ENCODE measurements around the gene TRAPPC12.

Gene TRAPPC12

DNA sequence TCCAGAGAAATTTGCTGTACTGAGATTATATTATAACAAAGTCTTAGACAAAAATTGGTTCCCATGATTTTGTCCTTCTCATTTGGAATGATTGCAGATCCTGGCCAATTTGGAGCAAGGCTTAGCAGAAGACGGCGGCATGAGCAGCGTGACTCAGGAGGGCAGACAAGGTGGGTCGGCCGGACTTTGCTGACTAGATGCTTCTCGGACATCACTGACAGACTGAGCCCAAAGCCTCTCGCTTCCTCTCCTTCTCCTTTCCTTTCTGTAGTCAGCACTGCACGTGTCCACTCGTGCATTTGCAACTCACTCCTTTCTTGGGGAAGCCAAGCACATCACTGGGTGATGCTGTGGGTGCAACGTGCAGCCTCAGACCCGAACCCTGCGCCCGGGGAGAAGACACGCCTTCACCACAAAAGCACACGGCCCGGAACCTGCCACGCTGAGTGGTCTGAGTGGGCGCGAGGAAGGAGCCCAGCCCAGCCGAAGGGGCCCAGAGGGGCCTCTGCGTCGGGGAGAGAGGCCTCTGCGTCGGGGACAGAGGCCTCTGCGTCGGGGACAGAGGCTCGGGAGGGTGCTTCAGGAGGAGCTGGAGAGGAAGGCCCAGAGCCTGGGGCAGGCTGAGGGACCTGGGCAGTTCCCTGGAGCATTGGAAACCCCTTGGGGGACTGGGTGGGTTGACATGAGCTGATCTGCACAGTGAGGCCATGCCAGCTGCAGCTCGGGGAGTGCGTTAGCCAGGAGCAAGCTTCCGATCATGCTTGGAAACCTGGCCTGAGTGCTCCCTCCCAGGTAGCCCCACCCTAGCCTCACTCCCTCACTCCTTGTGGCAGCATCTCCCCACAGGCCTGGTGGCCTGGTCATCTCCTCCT lies 78.3 kb downstream of the TRAPPC12 start:
- DNase-seq, result no peak

DNA sequence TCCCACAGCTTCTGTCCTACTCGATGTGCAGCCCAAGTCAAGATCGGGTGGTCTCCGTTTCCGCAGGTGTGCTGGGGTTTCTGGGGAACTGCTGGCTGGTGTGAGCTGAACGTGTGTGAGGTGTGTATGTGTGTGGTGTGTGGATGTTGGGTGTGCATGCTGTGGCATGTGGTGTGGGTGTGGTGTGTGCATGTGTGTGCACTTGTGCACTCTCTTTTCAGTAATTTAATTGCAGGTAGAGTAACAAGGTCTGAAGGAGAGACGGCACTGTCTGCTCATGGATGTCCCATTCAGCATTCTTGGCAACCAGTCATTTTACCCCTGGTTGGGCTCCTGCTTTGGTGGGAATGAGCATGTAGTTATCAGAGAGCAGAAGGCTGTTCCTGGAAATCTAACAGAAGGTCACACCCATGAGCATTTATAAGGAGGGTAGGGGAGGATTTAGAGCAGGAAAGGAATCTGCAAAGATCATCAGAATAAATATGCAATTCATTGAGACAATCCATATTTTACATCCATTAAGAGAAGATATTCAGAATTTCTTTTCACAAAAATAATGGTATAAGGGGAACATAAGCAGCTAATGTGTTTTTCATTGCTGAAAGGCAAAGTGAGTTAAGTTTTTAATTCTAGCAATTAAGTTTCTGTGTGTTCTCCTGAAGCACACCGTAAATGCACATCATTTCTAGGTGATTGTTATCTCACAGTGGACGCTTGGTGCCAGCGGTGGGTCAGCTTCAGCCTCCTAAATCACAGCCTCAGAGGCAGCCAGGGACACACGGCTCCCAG lies 79.1 kb downstream of the TRAPPC12 start:
- no peak for DNase-seq

DNA sequence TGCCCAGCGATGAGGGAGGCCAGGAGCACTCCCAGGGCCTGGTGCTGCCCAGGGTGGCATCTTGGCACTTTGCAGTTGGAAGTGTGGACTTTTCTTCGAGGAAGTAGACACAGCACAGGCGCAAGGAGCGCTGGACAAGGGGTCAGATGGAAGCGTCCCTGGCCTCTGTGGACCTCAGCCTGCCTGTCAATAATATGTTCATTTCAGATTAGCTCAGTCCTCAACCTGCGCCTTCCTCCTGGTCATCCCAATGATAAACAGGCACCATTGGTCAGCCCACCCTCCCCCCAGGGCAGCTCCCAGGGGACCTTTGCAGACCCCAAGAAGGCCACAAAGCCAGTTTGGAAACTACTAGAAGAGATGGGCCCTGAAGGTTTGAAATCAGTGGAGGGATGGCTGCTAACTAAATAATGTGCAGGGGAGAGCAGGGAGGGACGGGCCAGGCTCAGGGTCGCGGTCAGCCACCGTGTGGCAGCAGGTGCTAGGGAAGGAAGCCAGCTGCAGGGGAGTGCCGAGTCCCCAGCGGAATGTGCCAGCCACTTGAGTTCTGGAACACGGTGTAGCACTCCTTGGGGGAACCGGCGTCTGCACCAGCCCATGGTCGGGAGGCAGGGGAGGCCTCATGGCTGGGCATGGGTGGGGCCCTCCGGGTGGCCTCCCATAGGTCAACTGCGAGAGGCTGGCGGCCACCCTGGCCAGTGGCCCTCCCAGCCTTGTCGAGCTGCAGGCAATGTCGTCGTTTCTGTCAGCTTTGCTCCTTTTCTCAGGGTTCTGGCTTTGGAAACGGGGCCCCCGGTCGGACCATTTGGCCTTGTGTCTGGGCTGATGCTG lies 79.9 kb downstream of the TRAPPC12 start:
- no peak for DNase-seq

DNA sequence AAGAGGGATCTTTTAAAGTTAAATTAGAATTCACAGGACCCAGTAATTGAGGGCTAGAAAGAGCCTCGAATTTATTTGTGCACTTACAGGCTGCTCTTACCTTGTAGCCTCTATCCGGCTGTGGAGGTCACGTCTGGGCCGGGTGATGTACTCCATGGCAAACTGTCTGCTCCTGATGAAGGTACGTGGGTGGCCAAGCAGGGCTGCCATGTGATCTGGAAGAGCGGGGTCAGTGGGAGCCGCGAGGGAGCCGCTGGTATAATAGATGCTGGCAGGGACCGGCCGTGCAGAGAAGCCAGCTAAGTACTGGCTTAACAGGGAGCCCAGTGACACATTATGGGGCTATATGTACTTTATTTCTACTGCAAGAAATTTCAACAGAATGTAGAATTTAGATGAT lies 80.7 kb downstream of the TRAPPC12 start:
- no peak for DNase-seq

DNA sequence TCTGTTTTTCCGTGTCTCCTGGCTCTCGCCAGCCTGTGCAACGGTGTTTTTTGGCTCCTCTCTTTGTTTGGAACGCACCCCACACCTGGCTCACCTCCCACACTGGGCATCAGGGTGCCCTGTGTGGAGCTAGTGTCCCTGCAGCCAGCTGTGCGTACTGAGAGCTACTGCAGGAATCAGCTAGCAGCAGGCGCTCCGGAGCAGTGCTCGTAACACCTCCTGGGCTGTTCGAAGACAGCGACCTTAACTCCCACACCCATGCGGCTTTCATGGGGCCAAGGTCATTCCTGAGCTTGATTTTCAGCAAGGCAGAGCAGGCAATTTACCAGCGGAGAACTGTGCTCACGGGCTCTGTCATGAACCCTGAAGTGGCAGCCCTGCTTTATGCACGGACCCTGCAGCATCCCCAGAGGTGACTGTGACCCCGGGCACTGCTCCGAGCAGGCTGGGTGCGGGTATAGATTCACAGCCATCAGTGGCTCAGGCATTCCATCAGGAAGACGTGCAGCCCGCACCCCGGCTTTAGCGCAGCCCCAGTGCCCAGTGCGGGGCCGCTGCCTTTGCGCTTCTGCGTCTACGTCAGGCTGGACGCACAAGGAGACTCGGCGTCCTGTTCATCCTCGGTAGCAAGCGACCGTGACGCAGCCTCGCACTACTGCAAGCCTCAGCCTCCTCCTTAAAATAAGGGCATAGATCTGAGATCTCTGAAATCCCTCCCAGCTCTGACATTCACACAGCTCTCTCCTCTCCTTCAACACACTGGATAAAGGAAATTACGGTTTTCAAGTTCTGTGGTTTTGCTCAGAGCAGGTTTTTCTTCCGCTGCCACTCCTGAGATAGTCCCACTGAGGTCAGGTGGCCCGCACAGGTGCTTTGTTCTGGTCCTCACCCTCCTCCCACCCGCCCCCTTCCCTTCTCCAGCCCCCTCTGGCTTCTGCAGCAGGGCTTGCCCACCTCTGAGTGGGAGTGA lies 81.6 kb downstream of the TRAPPC12 start:
- DNase-seq, result no peak

DNA sequence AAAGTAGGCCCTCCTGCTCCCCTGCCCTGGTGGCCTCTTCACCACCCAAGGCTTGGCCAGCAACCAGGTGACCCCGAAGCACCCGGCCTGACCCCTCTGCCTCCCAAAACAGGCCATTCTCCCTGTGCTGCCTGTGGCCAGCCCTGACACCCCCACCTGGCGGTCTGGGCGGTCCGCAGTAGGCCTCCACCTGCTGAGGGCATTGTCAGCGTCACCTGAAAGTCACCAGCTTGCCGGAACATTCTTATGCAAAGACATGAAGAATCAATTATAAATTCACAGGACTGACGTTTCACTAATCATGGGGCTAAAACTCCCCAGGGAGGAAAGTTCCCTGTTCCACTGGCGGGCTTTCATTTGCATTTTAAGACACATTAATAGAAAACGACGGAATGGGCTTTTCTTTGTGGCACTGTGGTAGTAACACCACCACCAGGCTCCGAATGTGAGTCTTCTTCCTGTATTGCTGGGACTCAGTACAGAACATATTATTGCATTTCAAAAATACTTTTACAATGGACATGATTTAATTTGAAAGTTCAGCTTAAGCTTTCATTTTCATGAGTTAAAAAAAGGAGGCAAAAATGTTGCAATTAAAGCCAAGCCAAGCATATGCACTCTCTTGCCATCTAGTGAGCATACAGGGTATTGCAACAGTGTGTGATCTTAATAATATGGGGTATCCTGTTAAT lies 82.5 kb downstream of the TRAPPC12 start:
- no peak for DNase-seq

DNA sequence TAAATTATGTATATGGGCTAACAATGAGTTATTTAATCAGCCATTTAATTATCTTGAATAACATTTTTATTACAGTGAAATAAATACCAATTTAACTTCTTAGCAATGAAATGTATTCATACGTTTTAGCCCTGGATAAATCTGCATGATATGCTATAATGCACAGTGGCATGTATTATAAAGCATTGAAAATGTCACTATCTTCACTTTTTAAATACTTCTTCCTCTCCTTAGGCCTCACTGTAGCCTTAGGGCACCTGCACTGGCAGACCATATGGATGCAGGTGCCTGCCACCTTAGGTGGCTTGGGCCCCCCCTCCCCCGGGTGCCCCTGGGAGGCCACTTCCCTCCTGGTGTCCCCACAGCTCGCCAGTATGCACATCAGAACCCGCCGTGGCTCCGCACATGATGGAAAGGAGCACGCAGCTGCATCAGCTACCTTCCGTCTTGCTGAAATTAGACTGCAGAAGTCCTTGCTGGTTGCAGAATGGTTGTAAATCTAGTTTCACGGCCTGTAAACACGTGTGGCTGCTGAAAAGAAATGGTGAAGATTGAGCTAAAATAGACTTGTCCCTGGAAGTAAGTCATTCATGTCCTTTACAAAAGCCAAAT lies 83.1 kb downstream of the TRAPPC12 start:
- DNase-seq, result no peak

DNA sequence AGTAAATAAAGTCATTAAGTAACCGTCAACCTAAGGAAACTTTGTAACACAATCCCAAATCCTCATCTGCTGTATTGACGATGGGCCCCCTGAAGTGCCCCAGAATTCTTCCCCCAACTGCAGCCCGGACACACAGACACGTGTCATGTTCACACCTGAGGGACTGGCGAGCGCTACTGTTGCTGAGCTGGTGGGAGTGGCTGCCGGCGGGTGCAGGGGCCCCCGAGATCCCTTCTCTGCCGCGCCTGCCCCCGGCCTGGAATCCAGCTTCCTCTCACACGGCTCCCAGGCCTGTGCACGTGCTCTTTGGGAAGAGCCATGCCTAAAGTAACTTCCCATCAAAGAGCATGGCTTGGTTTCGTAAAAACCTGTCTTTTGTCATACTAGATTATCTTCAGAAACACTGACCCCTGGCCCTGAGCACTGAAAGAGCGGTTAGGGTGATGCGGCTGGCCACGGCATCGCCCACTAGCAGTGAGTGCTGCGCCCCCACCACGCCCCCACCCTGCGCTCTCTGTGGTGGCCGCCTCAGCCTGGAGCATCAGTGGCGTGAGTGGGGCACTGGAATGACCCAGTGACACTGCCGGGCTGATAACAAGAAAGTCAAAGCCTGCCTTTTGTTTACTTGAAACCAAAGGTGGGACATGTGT lies 83.8 kb downstream of the TRAPPC12 start:
- no peak for DNase-seq

DNA sequence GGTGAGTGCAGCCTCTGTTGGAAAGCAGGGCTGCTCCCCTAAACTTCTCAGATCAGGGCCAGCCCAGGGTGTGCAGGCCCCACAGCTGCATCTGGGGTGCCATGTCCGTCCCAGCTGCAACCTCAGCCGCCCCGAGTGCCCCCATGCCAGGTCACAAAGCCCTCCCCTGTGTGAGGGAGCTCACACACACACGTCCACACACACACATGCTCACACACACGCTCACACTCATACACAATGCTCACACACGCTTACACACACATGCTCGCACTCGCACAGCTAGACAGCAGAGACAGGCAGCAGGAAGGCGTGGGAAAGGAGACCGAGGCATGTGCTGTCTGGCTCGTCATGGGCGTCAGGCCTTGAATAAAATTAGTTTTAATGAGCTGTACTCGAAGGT lies 84.5 kb downstream of the TRAPPC12 start:
- DNase-seq, result no peak

DNA sequence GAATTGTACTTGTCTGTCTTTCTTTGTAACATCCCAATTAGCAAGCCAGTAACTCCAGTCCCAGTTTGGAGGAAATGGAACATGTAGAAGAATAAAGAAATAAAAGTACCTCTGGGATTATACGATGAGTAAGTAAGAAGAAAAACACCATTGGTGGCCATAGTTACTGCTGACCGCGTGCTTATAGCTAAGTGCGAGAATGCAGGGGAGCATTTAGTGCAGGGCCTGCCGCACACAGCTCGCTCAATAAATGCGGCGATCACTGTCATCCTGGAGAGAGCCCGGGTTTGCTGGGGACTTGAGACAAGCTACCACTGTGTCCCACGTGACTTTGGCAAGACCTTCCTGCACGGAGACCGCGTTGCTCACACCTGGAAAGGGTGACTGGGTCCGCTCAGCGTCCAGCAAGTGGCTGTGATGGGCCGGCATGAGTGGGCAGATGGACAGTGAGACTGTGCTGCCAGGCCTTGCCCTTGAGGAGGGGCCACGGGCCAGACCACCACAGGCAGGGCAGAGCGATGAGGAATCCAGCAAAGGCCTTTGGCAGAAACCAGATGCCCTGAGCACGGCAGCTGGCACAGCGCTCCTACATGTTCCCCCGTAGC lies 85.0 kb downstream of the TRAPPC12 start:
- DNase-seq, result no peak

DNA sequence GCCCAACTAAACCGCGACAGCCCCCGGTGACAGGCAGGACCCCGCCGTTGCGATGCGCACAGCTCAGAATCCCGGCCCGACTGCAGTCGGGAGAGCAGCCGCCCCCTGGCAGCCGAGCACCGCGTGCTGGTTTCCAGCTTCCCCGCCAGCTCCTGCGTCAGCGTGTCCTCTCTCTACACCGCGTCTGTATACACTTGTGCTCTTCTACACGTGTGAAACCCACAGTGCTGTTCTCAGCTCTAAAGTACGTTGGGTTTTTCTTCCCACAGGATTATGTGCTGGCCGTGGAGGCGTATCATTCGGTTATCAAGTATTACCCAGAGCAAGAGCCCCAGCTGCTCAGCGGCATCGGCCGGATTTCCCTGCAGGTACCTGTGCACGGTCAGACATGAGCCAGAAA lies 85.8 kb downstream of the TRAPPC12 start:
- DNase-seq, result no peak

DNA sequence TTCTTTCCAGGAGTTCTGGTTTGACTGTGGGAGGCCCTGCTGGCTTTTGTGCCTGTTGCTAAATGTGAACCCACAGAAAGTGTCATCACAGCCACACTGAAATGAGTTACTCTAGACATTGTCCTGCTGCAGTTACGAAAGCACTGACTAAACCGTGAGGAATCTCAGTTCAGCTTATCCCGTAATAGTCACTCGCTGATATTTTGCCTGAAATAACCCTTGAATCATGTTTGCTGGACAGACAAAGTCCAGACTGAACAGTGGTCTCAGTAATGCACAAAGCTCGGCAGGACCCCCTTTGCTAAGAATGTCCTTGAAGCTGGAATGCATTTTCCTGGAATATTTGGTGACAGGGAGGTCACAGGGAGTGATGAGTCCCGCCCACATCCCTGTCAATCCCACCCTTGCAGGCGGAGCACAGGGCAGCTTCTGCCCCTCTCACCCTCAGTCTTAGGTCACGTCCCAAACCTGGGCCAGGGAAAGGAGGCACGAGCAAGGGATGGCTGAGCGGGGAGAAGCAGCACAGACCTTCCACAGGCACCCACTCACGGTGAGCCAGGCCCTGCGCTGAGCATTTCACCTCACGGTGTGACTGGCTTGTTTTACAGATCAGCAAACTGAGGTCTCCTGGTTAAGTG lies 86.5 kb downstream of the TRAPPC12 start:
- DNase-seq, result no peak

DNA sequence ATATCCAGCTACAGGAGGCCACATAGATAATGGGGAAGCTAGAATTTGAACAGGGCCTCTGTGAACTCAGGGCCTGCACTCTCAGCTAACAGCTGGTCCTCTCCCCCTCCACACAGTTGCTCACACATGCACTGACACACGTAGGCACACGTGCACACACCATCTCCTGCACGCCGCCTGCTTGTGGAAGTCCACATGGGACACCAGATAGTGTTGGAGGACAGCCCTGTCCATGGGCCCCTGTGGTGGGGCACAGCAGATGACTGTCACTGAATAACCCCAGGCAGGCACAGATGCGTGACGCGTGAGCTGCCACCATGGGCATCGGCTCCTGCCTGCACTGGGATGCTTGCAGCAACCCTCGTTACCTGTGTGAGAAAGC lies 87.0 kb downstream of the TRAPPC12 start:
- DNase-seq, result no peak

DNA sequence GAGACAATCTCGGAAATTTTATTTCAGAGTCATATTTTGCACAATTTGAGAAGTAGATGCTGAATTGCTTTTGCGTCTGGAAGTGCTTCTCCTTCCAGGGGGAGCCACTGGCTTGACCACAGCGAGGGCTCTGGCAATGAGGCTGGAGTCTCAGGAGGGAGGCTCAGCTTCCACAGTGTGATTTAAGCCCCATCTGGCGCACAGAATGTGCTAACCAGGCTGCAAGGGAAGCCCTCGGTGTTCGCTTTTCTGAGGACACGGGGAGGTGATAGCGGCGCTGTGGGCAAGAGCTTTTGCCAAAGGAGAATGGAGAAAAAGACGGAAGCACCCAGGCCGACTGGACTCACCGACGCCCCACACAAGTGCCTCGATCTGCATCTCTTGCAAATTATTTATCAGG lies 87.5 kb downstream of the TRAPPC12 start:
- no peak for DNase-seq

DNA sequence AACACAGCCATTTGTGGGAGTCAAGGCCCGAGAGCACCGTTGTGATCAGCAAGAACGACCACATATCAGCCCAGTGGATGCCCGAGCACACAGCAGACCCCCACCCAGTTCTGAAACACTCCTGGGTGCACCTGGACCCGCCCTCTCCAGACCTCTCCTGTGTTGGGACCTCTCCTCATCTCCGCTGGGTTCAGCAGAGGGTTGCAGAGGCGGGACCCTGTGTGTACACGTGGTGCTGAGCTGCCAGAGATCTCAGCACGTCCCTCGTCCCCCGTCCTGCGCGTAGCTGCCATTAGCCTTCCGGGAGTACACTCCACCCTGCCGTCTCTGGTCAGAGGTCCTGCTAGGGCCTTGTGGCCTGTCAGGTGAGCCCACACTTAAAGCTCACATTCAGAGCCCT lies 88.2 kb downstream of the TRAPPC12 start:
- DNase-seq, result no peak

DNA sequence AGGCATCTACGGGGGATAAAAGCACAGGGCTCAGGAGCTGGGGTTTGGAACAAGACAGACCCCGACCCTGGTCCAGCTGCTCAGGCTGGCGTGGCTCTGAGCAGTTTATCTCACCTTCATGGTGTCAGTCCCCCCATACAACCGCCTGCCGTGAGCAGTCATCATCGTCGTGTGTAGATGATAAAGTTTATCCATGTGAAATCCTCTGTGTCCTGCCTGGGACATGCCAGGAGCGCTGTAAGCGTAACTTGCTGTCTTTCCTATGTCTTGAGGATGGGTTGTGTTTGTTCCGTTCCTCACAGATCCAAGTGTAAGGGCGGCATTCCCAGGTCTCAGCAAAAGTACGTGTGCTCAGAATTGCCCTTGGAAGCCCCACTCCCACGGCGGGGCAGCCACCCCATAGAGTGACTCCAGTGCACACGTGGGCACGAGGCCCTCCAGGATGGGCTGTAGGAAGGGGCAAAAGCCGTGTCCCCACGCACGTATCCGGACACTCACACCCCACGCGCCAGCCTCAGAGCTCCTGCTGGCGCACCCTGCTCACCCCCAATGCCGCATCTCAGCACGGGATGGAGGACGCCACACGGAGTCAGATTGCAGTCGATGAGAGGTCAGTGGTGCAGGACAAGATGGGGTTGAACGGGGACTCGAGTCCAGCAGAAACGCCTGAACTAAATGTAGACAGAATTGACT lies 88.9 kb downstream of the TRAPPC12 start:
- DNase-seq, result no peak

DNA sequence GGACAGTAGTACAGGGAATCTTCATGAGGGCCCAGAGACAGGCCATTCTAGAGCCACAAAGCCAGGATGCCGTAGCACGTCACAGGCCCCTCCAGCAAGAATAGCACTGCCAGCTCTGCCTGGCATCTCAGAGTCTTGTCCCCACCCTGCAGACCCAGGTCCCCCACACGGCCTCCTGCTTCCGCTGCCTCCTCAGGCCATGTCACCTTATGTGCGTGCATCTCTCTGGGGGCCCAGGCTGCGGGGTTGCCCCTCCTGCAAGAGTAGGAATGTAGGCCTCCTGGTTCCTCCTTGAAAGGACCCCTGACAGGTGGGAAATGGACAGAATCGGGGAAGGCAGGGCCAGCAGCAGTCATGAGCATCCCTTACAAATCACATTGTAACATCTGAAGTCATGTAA lies 90.0 kb downstream of the TRAPPC12 start:
- no peak for DNase-seq

DNA sequence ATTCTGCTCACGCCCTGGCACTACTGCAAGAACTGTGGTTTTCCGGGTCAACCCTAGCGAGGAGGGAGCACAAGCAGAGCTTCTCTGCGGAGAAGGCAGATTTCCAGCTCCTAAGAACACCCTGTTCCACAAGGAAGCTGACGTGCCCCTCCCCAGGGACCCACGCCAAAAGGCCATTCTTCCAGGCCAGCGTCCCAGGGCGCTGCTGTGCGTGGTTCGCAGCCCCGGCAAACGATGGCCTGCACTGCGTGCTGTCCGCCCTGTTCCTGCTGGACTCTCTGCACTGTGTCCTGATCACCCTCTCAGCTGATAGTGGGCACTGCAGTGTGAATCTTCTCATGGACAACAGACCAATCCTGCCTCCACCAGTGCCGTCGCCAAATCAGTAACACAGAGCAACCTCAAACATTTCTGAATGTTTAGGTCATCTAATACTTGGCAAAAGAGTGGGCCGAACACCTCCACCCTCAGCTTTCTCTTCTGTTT lies 90.7 kb downstream of the TRAPPC12 start:
- DNase-seq, result no peak
